Right lobe of liver (tissue), 4 donors: Measurements from ENCODE around the gene CRYGD.
"Not testable (repeated sequence)": the region's sequence is repeated elsewhere in the genome, so short reads cannot be mapped to it uniquely, and the experiment has no call there.

Source experiments
- POLR2A ChIP-seq: fragments of 450-650 bp; IDR thresholded peaks from one replicate; pipeline ENCODE4 v1.6.1; 2017; ENCODE audit warnings: antibody characterized with exemption, mild to moderate bottlenecking
- TF ChIP-seq, protein P1 (sequence below), 4 donors: fragments of 200-600 bp in 3 of 4; fragments of 450-650 bp in 1 of 4; IDR thresholded peaks; one replicate each; pipeline versions ENCODE4 v1.5.1 to v1.8.0; 2016 to 2022; ENCODE audit warnings: antibody characterized with exemption in 4 of 4, mild to moderate bottlenecking in 2 of 4
- donor health status: DM: no; HTN: no; CAD: no.
- donor health status: DM: no; HTN: no; CAD: no.
- donor health status: DM: no; HTN: yes; CAD: no.

DNA sequence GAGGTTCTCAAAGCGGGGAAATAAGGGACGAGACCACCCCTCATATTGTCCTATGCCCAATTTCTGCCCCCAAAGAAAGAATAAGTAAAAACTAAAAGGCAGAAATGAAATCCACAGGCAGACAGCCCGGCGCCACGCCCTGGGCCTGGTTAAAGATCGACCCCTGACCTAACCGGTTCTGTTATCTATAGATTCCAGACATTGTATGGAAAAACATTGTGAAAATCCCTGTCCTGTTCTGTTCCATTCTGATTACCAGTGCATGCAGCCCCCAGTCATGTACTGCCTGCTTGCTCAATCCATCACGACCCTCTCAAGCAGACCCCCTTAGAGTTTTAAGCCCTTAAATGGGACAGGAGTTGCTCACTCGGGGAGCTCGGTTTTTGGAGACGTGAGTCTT, 6.9 kb downstream of the CRYGD start:
- TF ChIP-seq POLR2A = not testable (repeated sequence)
- TF ChIP-seq, protein P1, sequence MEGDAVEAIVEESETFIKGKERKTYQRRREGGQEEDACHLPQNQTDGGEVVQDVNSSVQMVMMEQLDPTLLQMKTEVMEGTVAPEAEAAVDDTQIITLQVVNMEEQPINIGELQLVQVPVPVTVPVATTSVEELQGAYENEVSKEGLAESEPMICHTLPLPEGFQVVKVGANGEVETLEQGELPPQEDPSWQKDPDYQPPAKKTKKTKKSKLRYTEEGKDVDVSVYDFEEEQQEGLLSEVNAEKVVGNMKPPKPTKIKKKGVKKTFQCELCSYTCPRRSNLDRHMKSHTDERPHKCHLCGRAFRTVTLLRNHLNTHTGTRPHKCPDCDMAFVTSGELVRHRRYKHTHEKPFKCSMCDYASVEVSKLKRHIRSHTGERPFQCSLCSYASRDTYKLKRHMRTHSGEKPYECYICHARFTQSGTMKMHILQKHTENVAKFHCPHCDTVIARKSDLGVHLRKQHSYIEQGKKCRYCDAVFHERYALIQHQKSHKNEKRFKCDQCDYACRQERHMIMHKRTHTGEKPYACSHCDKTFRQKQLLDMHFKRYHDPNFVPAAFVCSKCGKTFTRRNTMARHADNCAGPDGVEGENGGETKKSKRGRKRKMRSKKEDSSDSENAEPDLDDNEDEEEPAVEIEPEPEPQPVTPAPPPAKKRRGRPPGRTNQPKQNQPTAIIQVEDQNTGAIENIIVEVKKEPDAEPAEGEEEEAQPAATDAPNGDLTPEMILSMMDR (IDR thresholded peaks at IDR 0.05) = not testable (repeated sequence)
